ENCODE results near the gene RBL2. TPM values are rescaled to one million over a fixed set of nuclear protein-coding genes. Genes with fewer than 3 reads are reported as not detected.
A peak's percentile ranks its signal among the peaks of the same experiment; 100 is the strongest.

RBL2 gene
- total and polyA plus RNA-seq, 2 of the 13 experiments (the other 11 are each of a cell fraction or from before 2014, with no cell fraction given) = 41.2 to 60.9 TPM

DNA sequence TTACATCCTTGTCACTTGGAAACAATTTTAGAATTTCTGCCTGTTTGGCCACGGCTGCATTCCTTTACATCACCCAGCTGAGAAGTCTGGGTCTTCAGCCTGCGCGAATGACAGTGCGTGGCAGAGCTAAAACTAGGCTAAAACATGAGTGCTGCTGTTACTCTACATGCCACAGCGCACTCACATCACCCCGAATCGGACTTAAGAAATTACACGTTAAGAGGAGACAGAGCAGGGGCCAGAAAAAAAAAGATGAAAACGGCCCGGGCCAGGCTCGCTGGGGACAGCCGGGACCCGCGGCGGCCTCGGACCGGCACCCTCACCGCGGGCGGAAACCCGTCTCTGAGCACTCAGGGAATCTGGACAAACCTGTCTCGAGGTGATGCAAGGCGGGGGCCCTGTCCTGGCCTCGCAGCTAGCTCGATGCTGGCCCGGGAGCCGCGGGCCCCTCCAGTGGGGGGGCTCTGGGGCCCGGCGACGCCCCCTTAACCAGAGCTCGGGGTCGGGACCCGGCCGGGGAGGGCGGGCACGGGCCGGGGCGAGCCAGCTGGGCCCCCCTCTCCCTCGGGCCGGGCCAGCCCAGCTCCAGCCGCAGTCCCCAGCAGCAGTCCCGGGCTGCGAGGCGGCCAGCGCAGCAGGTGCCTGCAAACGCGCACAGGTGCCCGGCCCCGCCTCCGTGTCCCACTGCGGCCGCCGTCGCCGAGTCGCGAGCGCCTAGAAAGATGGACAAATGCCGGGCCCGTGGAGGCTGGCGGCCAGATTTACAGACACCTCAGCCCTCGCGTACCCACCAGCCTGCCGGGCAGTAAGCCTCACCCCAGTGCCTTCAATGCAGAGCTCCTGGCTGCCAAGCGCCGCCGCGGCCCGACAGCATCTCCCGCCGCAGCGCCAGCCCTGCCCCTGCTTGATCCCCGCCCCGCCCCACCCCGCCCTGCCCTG, 68.3 kb downstream of the RBL2 start, which contains the start of gene AKTIP (continued):
- TF ChIP-seq, protein P1, sequence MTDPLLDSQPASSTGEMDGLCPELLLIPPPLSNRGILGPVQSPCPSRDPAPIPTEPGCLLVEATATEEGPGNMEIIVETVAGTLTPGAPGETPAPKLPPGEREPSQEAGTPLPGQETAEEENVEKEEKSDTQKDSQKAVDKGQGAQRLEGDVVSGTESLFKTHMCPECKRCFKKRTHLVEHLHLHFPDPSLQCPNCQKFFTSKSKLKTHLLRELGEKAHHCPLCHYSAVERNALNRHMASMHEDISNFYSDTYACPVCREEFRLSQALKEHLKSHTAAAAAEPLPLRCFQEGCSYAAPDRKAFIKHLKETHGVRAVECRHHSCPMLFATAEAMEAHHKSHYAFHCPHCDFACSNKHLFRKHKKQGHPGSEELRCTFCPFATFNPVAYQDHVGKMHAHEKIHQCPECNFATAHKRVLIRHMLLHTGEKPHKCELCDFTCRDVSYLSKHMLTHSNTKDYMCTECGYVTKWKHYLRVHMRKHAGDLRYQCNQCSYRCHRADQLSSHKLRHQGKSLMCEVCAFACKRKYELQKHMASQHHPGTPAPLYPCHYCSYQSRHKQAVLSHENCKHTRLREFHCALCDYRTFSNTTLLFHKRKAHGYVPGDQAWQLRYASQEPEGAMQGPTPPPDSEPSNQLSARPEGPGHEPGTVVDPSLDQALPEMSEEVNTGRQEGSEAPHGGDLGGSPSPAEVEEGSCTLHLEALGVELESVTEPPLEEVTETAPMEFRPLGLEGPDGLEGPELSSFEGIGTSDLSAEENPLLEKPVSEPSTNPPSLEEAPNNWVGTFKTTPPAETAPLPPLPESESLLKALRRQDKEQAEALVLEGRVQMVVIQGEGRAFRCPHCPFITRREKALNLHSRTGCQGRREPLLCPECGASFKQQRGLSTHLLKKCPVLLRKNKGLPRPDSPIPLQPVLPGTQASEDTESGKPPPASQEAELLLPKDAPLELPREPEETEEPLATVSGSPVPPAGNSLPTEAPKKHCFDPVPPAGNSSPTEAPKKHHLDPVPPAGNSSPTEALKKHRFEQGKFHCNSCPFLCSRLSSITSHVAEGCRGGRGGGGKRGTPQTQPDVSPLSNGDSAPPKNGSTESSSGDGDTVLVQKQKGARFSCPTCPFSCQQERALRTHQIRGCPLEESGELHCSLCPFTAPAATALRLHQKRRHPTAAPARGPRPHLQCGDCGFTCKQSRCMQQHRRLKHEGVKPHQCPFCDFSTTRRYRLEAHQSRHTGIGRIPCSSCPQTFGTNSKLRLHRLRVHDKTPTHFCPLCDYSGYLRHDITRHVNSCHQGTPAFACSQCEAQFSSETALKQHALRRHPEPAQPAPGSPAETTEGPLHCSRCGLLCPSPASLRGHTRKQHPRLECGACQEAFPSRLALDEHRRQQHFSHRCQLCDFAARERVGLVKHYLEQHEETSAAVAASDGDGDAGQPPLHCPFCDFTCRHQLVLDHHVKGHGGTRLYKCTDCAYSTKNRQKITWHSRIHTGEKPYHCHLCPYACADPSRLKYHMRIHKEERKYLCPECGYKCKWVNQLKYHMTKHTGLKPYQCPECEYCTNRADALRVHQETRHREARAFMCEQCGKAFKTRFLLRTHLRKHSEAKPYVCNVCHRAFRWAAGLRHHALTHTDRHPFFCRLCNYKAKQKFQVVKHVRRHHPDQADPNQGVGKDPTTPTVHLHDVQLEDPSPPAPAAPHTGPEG (CRISPR knock-in tag; IDR thresholded peaks at IDR 0.05) = peak; percentile 7; the same call in 1 of the 2 replicates
- TF ChIP-seq, protein P2, sequence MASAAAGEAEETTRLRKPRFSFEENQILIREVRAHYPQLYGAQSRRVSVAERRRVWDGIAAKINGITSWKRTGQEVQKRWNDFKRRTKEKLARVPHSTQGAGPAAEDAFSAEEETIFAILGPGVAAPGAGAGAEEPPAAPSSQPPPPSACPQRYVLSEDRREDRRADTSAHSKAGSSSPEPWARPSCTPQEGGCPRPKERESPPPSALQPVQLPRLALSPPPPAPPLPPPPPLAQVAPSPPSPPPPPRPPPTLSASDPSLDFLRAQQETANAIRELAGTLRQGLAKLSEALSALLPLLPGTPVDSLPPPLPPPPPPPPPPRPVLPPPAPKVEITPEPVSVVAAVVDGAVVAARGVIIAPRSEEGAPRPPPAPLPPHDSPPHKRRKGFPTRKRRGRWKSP (CRISPR knock-in tag; IDR thresholded peaks at IDR 0.05) = no peak
- no peak; the same call in 1 of the 2 replicates for TF ChIP-seq ZNF501 (CRISPR knock-in tag; IDR thresholded peaks at IDR 0.05)
- TF ChIP-seq, protein P3, sequence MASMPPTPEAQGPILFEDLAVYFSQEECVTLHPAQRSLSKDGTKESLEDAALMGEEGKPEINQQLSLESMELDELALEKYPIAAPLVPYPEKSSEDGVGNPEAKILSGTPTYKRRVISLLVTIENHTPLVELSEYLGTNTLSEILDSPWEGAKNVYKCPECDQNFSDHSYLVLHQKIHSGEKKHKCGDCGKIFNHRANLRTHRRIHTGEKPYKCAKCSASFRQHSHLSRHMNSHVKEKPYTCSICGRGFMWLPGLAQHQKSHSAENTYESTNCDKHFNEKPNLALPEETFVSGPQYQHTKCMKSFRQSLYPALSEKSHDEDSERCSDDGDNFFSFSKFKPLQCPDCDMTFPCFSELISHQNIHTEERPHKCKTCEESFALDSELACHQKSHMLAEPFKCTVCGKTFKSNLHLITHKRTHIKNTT (CRISPR knock-in tag; IDR thresholded peaks at IDR 0.05) = no peak
- TF ChIP-seq TBX2 (CRISPR knock-in tag; IDR thresholded peaks at IDR 0.05; ENCODE audit: borderline replicate concordance) = no peak
- no peak for TF ChIP-seq ZNF484 (CRISPR knock-in tag; IDR thresholded peaks at IDR 0.05; ENCODE audit: borderline replicate concordance, low read depth)
- TF ChIP-seq ZNF160 (CRISPR knock-in tag; IDR thresholded peaks at IDR 0.05) = 0 out of 2 replicates have a peak, but pooled peaks have one; percentile 24
- no peak for TF ChIP-seq SKI (IDR thresholded peaks at IDR 0.05; ENCODE audit: partially characterized antibody)
- TF ChIP-seq HES4 (CRISPR knock-in tag; IDR thresholded peaks at IDR 0.05; ENCODE audit: borderline replicate concordance) = peak; percentile 85
- no peak for TF ChIP-seq RARG (CRISPR knock-in tag; IDR thresholded peaks at IDR 0.05; ENCODE audit: low read depth)
- TF ChIP-seq SMAD1 (CRISPR knock-in tag; IDR thresholded peaks at IDR 0.05; ENCODE audit: borderline replicate concordance, low read depth) = peak; percentile 7; the same call in 1 of the 2 replicates
- peak; percentile 82; the same call in 1 of the 2 replicates for TF ChIP-seq ZSCAN20 (CRISPR knock-in tag; IDR thresholded peaks at IDR 0.05; ENCODE audit: borderline replicate concordance)
- TF ChIP-seq MEF2D (CRISPR knock-in tag; IDR thresholded peaks at IDR 0.05) = no peak
- TF ChIP-seq, protein P4, sequence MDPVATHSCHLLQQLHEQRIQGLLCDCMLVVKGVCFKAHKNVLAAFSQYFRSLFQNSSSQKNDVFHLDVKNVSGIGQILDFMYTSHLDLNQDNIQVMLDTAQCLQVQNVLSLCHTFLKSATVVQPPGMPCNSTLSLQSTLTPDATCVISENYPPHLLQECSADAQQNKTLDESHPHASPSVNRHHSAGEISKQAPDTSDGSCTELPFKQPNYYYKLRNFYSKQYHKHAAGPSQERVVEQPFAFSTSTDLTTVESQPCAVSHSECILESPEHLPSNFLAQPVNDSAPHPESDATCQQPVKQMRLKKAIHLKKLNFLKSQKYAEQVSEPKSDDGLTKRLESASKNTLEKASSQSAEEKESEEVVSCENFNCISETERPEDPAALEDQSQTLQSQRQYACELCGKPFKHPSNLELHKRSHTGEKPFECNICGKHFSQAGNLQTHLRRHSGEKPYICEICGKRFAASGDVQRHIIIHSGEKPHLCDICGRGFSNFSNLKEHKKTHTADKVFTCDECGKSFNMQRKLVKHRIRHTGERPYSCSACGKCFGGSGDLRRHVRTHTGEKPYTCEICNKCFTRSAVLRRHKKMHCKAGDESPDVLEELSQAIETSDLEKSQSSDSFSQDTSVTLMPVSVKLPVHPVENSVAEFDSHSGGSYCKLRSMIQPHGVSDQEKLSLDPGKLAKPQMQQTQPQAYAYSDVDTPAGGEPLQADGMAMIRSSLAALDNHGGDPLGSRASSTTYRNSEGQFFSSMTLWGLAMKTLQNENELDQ (CRISPR knock-in tag; IDR thresholded peaks at IDR 0.05; ENCODE audit: borderline replicate concordance) = no peak
- TF ChIP-seq THYN1 (CRISPR knock-in tag; IDR thresholded peaks at IDR 0.05; ENCODE audit: borderline replicate concordance, low read depth) = no peak
- TF ChIP-seq ZNF432 (CRISPR knock-in tag; IDR thresholded peaks at IDR 0.05; ENCODE audit: borderline replicate concordance) = no peak
- no peak for TF ChIP-seq SNRNP70 (IDR thresholded peaks at IDR 0.05; ENCODE audit: low read depth, low read length)

Data from HepG2 (cell line).